HFFc6 (cell line): ENCODE measurements around the gene POC1A. TPM values are rescaled to one million over a fixed set of nuclear protein-coding genes. Genes with fewer than 3 reads are reported as not detected.
A peak's percentile ranks its signal among the peaks of the same experiment; 100 is the strongest.

ENCODE experiments used
- DNase-seq: peaks from one replicate; pipeline ENCODE4 v3.0.0-alpha.2; 2018
- H3K27ac Mint-ChIP-seq: 2 replicates; pipeline ENCODE4 v1.8.0; 2020; ENCODE audit warnings: mild to moderate bottlenecking, mixed read lengths
- H3K27me3 Mint-ChIP-seq: 2 replicates; pipeline ENCODE4 v1.8.0; 2021; ENCODE audit warnings: mild to moderate bottlenecking, moderate library complexity, mixed read lengths; ENCODE audit not compliant: insufficient read depth
- H3K36me3 Mint-ChIP-seq: 2 replicates; pipeline ENCODE4 v1.8.0; 2021; ENCODE audit warnings: low read depth, mixed read lengths
- H3K4me1 Mint-ChIP-seq: 2 replicates; pipeline ENCODE4 v1.8.0; 2020; ENCODE audit warnings: low read depth, mixed read lengths
- H3K4me3 Mint-ChIP-seq: 2 replicates; pipeline ENCODE4 v1.8.0; 2020; ENCODE audit warnings: mild to moderate bottlenecking, moderate library complexity, mixed read lengths
- H3K9me3 Mint-ChIP-seq: 2 replicates; pipeline ENCODE4 v1.8.0; 2020; ENCODE audit warnings: mild to moderate bottlenecking, mixed read lengths
- total RNA-seq, 6 experiments: library from RNA; stranded (reverse); fragmentation: NEBNext Ultra II Directional; extraction: Animal tissue kit (Norgen Biotek cat#: 25700); gene quantifications; 2 replicates in 1 of 6; 3 replicates in 5 of 6; pipeline ENCODE4 v1.2.3, GENCODE V29; 2021
- TF ChIP-seq, protein P1 (sequence below): fragments of 200-600 bp; sonication (generic); IDR thresholded peaks from 2 replicates; pipeline ENCODE4 v1.5.0; 2021; ENCODE audit warnings: antibody characterized with exemption, mild to moderate bottlenecking

POC1A gene
- total RNA-seq, 6 experiments from 2014 or later = 11.0 to 21.3 (median 20.5) TPM

DNA sequence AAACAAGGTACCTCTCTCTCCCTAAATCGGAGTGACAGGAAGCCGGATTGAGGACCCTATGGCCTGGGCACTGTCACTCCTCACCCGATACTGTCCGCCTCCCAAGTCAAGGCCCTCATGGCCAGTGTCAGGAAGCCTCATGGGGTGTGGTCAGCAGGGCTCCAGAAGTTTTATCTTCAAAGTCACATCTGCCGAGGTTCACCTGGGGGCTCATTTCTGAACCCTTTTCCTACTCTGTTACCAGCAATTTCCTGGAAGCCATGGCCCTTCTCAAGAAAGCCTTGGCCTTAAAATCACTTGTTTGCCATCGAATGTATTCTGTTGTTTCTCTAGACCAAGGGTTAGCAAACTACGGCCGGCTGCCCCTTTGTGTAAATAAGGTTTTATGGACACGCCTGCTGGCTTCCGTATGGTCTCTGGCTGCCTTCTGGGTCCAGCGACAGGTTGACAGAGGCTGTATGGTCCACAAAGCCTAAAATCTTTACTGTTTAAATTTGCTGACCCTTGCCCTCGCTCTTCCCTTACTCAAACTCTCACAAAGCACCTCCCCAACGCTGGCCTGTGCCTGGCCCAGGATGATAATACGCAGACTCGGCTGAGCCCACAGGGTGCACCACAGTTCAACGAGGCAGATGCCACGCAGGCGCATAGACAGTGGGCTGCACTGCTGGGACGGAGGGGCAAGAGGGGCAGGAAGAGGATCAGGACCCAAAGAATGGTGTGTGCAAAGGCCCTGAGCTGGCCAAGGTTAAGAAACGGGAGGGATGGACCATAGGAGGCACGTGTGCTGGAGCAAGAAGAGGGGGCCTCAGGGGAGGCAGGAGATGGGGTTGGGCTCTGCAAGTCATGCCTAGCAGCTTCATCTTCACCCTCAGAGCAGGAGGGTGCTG lies 73.1 kb downstream of the POC1A start:
- H3K27ac Mint-ChIP-seq = no peak overlapping the region
- H3K9me3 Mint-ChIP-seq = no peaks in the 10 kb centered on the region
- no peaks in the 10 kb centered on the region for H3K36me3 Mint-ChIP-seq
- DNase-seq = no peak
- TF ChIP-seq, protein P1, sequence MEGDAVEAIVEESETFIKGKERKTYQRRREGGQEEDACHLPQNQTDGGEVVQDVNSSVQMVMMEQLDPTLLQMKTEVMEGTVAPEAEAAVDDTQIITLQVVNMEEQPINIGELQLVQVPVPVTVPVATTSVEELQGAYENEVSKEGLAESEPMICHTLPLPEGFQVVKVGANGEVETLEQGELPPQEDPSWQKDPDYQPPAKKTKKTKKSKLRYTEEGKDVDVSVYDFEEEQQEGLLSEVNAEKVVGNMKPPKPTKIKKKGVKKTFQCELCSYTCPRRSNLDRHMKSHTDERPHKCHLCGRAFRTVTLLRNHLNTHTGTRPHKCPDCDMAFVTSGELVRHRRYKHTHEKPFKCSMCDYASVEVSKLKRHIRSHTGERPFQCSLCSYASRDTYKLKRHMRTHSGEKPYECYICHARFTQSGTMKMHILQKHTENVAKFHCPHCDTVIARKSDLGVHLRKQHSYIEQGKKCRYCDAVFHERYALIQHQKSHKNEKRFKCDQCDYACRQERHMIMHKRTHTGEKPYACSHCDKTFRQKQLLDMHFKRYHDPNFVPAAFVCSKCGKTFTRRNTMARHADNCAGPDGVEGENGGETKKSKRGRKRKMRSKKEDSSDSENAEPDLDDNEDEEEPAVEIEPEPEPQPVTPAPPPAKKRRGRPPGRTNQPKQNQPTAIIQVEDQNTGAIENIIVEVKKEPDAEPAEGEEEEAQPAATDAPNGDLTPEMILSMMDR = no peak
- H3K4me3 Mint-ChIP-seq = no peak overlapping the region
- peaks cover 6% of the 10 kb centered on the region for H3K27me3 Mint-ChIP-seq
- H3K4me1 Mint-ChIP-seq = no peaks in the 10 kb centered on the region

DNA sequence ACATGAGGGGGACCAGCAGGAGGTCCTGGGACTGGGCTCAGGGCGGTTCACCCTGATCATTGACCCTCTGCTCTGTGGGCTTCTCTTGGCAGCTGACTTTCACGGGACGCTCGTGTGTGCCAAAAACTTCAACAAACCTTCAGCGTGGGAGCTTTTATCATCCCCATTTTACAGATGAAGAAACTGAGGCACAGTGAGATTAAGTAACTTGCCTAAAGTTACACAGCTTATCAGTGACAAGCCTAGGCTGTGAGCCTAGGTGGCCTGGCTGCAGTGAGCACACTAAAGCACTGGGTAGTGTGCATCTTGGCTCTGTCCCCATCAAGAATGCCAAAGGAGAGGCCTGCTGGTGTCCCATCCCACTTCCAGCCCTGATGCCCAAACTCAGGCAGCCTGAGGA lies 74.3 kb downstream of the POC1A start:
- no peaks in the 10 kb centered on the region for H3K9me3 Mint-ChIP-seq
- no peak for DNase-seq
- H3K4me1 Mint-ChIP-seq = no peaks in the 10 kb centered on the region
- H3K4me3 Mint-ChIP-seq = no peak overlapping the region
- H3K27ac Mint-ChIP-seq = no peak overlapping the region
- no peaks in the 10 kb centered on the region for H3K36me3 Mint-ChIP-seq
- peaks cover 8% of the 10 kb centered on the region for H3K27me3 Mint-ChIP-seq
- TF ChIP-seq, protein P1 = no peak

DNA sequence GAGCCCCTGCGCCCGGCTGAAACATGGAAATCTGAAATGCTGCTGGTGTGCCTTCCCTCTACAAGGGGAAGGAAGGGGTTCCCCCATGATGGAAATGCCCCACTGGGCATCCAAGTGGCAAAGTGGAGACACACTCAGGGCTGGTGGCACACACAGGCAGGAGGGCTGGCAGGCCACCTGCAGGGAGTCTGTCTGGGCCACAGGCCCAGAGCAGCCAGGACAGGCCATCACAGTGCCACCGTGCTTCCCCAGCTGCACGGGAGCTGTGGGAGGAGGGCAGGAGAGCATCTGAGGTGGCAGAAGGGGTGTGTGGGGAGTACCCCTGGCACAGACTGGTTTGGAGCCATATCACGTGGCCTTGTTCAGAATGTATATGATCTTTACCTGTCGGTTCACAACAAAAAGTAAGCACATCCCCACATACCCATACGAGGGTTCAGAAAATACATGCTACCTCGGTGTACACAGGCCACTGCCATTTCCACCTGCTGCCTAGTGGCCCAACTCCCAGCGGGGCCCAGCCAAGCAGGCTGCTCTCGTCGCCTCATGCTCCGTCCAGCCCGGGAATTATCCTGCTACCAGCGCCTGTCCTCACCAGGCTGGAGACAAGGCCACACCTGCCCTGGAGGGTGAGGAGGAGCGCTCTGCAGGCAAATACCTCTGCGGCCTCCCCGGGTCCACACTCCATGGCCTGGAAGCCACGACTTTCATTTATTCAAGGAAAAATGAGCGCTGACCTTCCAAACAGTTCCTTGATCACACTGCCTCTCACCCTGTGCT lies 75.3 kb downstream of the POC1A start:
- H3K36me3 Mint-ChIP-seq = no peaks in the 10 kb centered on the region
- H3K27me3 Mint-ChIP-seq = peaks cover 8% of the 10 kb centered on the region
- TF ChIP-seq, protein P1 = no peak
- H3K27ac Mint-ChIP-seq = no peak overlapping the region
- DNase-seq = no peak
- H3K4me1 Mint-ChIP-seq = no peaks in the 10 kb centered on the region
- H3K4me3 Mint-ChIP-seq = no peak overlapping the region
- H3K9me3 Mint-ChIP-seq = no peaks in the 10 kb centered on the region

- H3K27ac Mint-ChIP-seq = peak overlapping the region; percentile 43; the same call in 1 of the 2 replicates
- H3K4me3 Mint-ChIP-seq = no peak overlapping the region
- no peaks in the 10 kb centered on the region for H3K9me3 Mint-ChIP-seq
- no peaks in the 10 kb centered on the region for H3K36me3 Mint-ChIP-seq
- TF ChIP-seq, protein P1 = no peak
- DNase-seq = no peak
- peaks cover 8% of the 10 kb centered on the region for H3K27me3 Mint-ChIP-seq
- H3K4me1 Mint-ChIP-seq = no peaks in the 10 kb centered on the region
These were observed 76.3 kb downstream of the POC1A start for GRCh38 chr3:52077925-52078324.

DNA sequence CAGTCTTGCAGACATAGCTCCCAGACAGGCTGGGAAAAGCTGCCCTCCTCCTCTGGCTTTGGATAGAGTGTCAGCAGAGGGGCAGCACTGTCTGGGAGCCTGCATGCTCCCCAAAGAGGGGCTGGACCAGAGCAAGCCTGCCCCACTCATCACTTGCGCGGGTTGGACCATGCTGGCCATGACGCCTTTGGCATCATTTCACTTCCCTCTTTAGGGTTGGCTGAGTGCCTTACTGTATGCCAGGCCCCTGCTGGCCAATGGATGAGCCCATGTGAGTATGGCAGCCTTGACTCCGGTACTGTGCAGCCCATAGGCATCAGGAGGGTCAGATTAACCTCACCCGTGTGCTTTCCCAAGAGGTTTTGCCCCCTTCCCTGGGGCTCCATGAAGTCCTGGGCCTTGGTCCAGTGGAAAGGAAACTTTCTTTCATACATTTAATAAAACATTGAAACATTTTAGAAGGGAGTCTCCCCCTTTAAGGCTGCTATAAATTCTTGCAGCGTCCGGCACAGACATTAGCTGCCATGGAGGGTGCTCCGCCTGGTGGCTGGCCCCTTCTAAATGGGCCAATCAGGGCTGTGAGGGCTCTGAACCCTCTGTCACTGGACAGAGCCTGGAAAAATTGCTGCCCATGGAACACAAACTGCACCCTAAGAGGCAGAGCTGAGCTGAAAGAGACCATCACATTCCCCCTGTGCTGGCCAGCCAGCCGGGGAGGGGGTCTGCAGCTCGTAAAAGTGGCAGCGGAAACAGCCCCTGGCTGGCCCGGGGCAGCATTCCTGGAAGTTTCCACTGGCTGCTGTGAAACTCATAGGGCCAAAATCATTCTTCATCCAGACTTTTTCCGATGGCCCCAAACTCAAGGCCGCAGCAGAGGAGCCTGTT lies 77.1 kb downstream of the POC1A start:
- TF ChIP-seq, protein P1 = no peak
- Mint-ChIP-seq H3K27ac (no peak overlapping the region), H3K36me3 (no peaks in the 10 kb centered on the region), H3K4me1 (no peaks in the 10 kb centered on the region), H3K4me3 (no peak overlapping the region), H3K9me3 (no peaks in the 10 kb centered on the region), H3K27me3 (peaks cover 8% of the 10 kb centered on the region)
- no peak for DNase-seq
